B cell (primary cell): ENCODE measurements around the gene GMPR2. TPM values are rescaled to one million over a fixed set of nuclear protein-coding genes. Genes with fewer than 3 reads are reported as not detected.

Experiments
- ATAC-seq: fragments of 200-7000 bp; cut with Tn5 transposase; one replicate; pipeline ENCODE4 v1.10.0; 2021; ENCODE audit warnings: low read depth, mild to moderate bottlenecking, moderate number of reproducible peaks, moderate library complexity
- CTCF ChIA-PET: fragments of 350-600 bp; sonication (Branson Sonifier 250); formaldehyde crosslinking; loops from one replicate; lab custom pipeline; 2021; ENCODE audit warnings: antibody characterized with exemption, inconsistent platforms; lab: Charles Lee
- POLR2A ChIA-PET: fragments of 350-600 bp; sonication (Branson Sonifier 250); formaldehyde crosslinking; loops from one replicate; lab custom pipeline; 2021; ENCODE audit warnings: antibody characterized with exemption; lab: Charles Lee
- DNase-seq: peaks from one replicate; pipeline ENCODE4 v3.0.0; 2013
- H2AFZ ChIP-seq: 2 replicates; pipeline ENCODE4 v1.6.1; 2012; ENCODE audit warnings: mild to moderate bottlenecking, low read depth, low read length; ENCODE audit not compliant: insufficient read depth, poor library complexity, severe bottlenecking
- H3K27ac ChIP-seq, 2 donors: 1 replicate in 1 of 2; 2 replicates in 1 of 2; pipeline ENCODE4 v1.5.1; 2012 to 2013; ENCODE audit warnings: low read length in 2 of 2, mild to moderate bottlenecking in 2 of 2, moderate library complexity in 1 of 2
- H3K27me3 ChIP-seq, 4 experiments: fragments of 200-600 bp in 1 of 4; sonication (generic) in 1 of 4; replicated peaks in 1 of 4; 1 replicate in 2 of 4; 2 replicates in 2 of 4; pipeline versions ENCODE4 v1.6.1 to v1.7.0; 2013 to 2016; ENCODE audit warnings: low read length in 3 of 4, mild to moderate bottlenecking in 2 of 4, mixed read lengths in 1 of 4, moderate library complexity in 1 of 4; ENCODE audit not compliant: insufficient read depth in 4 of 4, control insufficient read depth in 3 of 4; ENCODE audit errors: control extremely low read depth in 1 of 4
- H3K36me3 ChIP-seq, 2 experiments: replicated peaks in 1 of 2; 1 replicate in 1 of 2; 2 replicates in 1 of 2; pipeline versions ENCODE4 v1.6.1 to v1.7.1; 2013; ENCODE audit warnings: low read length in 1 of 2; ENCODE audit not compliant: insufficient read depth in 2 of 2, control insufficient read depth in 1 of 2; ENCODE audit errors: control extremely low read depth in 1 of 2, extremely low read depth in 1 of 2
- H3K4me1 ChIP-seq, 2 donors: fragments of 200-600 bp in 1 of 2; sonication (generic) in 1 of 2; 1 replicate in 1 of 2; 2 replicates in 1 of 2; pipeline versions ENCODE4 v1.5.1 to v1.6.1; 2013 to 2017; ENCODE audit warnings: low read length in 2 of 2; ENCODE audit not compliant: control insufficient read depth in 2 of 2, insufficient read depth in 2 of 2
- H3K4me2 ChIP-seq: replicated peaks from 2 replicates; pipeline ENCODE3; 2012; ENCODE audit warnings: mild to moderate bottlenecking, low read depth, low read length; ENCODE audit not compliant: poor library complexity, severe bottlenecking
- H3K4me3 ChIP-seq, 5 experiments: fragments of 200-600 bp in 1 of 5; sonication (generic) in 1 of 5; 1 replicate in 3 of 5; 2 replicates in 2 of 5; pipeline versions ENCODE4 v1.5.1 to v1.7.0; 2011 to 2016; ENCODE audit warnings: low read length in 4 of 5, mild to moderate bottlenecking in 4 of 5, low read depth in 2 of 5, control low read depth in 1 of 5, moderate library complexity in 1 of 5; ENCODE audit not compliant: insufficient read depth in 1 of 5; ENCODE audit errors: control extremely low read depth in 1 of 5, extremely low read depth in 1 of 5
- H3K79me2 ChIP-seq: fragments of 200-600 bp; sonication (generic); one replicate; pipeline ENCODE4 v1.6.0; 2016; ENCODE audit warnings: low read length; ENCODE audit not compliant: control insufficient read depth, insufficient read depth
- H3K9ac ChIP-seq: fragments of 200-600 bp; sonication (generic); 2 replicates; pipeline ENCODE4 v1.6.1; 2017; ENCODE audit warnings: mild to moderate bottlenecking, low read length, moderate library complexity
- H3K9me3 ChIP-seq, 3 donors: one replicate each; pipeline versions ENCODE4 v1.6.1 to v1.7.1; 2013; ENCODE audit warnings: low read length in 2 of 3; ENCODE audit not compliant: control insufficient read depth in 2 of 3, insufficient read depth in 1 of 3; ENCODE audit errors: control extremely low read depth in 1 of 3
- H4K20me1 ChIP-seq: 2 replicates; pipeline ENCODE4 v1.6.0; 2012; ENCODE audit warnings: mild to moderate bottlenecking, low read length; ENCODE audit not compliant: insufficient read depth, control insufficient read depth, poor library complexity, severe bottlenecking
- H3K27ac Mint-ChIP-seq: one replicate; pipeline ENCODE4 v1.8.0; 2021; ENCODE audit warnings: mixed read lengths
- H3K27me3 Mint-ChIP-seq: one replicate; pipeline ENCODE4 v1.8.0; 2021; ENCODE audit warnings: mixed read lengths
- H3K4me1 Mint-ChIP-seq: one replicate; pipeline ENCODE4 v1.8.0; 2021; ENCODE audit warnings: mixed read lengths
- H3K4me3 Mint-ChIP-seq: one replicate; pipeline ENCODE4 v1.8.0; 2021; ENCODE audit warnings: mixed read lengths
- H3K9me3 Mint-ChIP-seq: one replicate; pipeline ENCODE4 v1.8.0; 2022; ENCODE audit warnings: mixed read lengths; ENCODE audit not compliant: insufficient read depth
- CTCF ChIP-seq: fragments of 200-600 bp; IDR thresholded peaks from one replicate; pipeline ENCODE4 v1.8.0; 2022; ENCODE audit warnings: antibody characterized with exemption, mild to moderate bottlenecking
- EZH2 ChIP-seq: IDR thresholded peaks from 2 replicates; pipeline ENCODE4 v1.6.1; 2012; ENCODE audit warnings: borderline replicate concordance, low read depth, mild to moderate bottlenecking, moderate library complexity, low read length; ENCODE audit not compliant: insufficient read depth, poor library complexity, severe bottlenecking
- WGBS: methylation state at CpG from one replicate; pipeline ENCODE4 v1.1.5; 2013; ENCODE audit warnings: missing lambda C conversion rate; ENCODE audit not compliant: insufficient coverage; 5-methylcytosine and 5-hydroxymethylcytosine counted together
- intact Hi-C: fragments of 100-400 bp; cut with micrococcal nuclease; formaldehyde crosslinking; loops from one replicate; pipeline ENCODE4 v1.10.0; 2022
- polyA plus RNA-seq: library from polyadenylated mRNA; depleted of rRNA; stranded (reverse); fragments of >200 nt; gene quantifications from 2 replicates; pipeline ENCODE4 v1.2.3, GENCODE V29; 2012
- total RNA-seq, 2 donors: library from RNA; stranded (reverse); fragments of 120-200 nt in 1 of 2; gene quantifications; 1 replicate in 1 of 2; 2 replicates in 1 of 2; pipeline versions ENCODE4 v1.2.3 to v1.2.4, GENCODE V29; 2013 to 2022

GMPR2 gene
- total and polyA plus RNA-seq, 2 donors (not counting 1 experiment from before 2014, with no cell fraction given): 39.7 to 58.7 TPM

- H3K27ac Mint-ChIP-seq: no peak overlapping the region
- H3K9me3 Mint-ChIP-seq: no peaks in the 10 kb centered on the region
- H3K4me3 ChIP-seq: no peak overlapping the region
- no peaks in the 10 kb centered on the region for H3K4me1 ChIP-seq
- no peak overlapping the region for H3K4me3 Mint-ChIP-seq
- H3K79me2 ChIP-seq: no peaks in the 10 kb centered on the region
- POLR2A ChIA-PET: no interaction called here
- no peak overlapping the region for H3K9ac ChIP-seq
- CTCF ChIA-PET: interaction anchor here (0.6 to 1.6 kb wide), 2 partner anchors 32 to 43 kb away, joined by 3 to 4 read pairs; no protein-coding TSS in a partner anchor
- H3K36me3 ChIP-seq: peaks cover 0 to 35% of the 10 kb centered on the region in 2 experiments
- no peaks in the 10 kb centered on the region for H4K20me1 ChIP-seq
- 95% methylated on average over 6 of the region's 6 CpGs for whole genome bisulfite sequencing
- intact Hi-C loops: no loop called here
- DNase-seq: no peak
- H3K27me3 Mint-ChIP-seq: no peaks in the 10 kb centered on the region
- H3K27ac ChIP-seq: no peak overlapping the region
- TF ChIP-seq CTCF (no peak), EZH2 (no peak)
- no peak for ATAC-seq
- H3K4me1 Mint-ChIP-seq: no peaks in the 10 kb centered on the region
- no peaks in the 10 kb centered on the region for H3K9me3 ChIP-seq
- H3K27me3 ChIP-seq: no peaks in the 10 kb centered on the region
- no peak overlapping the region for H3K4me2 ChIP-seq
- no peak overlapping the region for H2AFZ ChIP-seq
Measured at GRCh38 chr14:24264298-24264697, 31.6 kb downstream of the GMPR2 start.

GRCh38 chr14:24266344-24267244 is 33.9 kb downstream of the GMPR2 start:
- POLR2A ChIA-PET: no interaction called here
- Histone ChIP-seq H4K20me1 (no peaks in the 10 kb centered on the region), H3K9me3 (no peaks in the 10 kb centered on the region), H3K4me1 (peaks cover 6 to 9% of the 10 kb centered on the region in 2 donors), H3K4me2 (no peak overlapping the region), H3K36me3 (peaks cover 0 to 39% of the 10 kb centered on the region in 2 experiments), H3K27me3 (no peaks in the 10 kb centered on the region), H3K9ac (no peak overlapping the region), H2AFZ (no peak overlapping the region), H3K4me3 (no peak overlapping the region), H3K79me2 (no peaks in the 10 kb centered on the region), H3K27ac (no peak overlapping the region)
- Mint-ChIP-seq H3K4me3 (no peak overlapping the region), H3K9me3 (no peaks in the 10 kb centered on the region), H3K27ac (no peak overlapping the region), H3K27me3 (no peaks in the 10 kb centered on the region), H3K4me1 (peaks cover 13% of the 10 kb centered on the region)
- intact Hi-C loops: no loop called here
- ATAC-seq: no peak
- 90% methylated on average over 18 of the region's 18 CpGs for whole genome bisulfite sequencing
- no peak for DNase-seq
- TF ChIP-seq CTCF (no peak), EZH2 (no peak)
- CTCF ChIA-PET: no interaction called here
